Stimulated activated effector memory CD8-positive, alpha-beta T cell treated with anti-CD3 and anti-CD28 coated beads, Interleukin-12 subunit alpha, Interleukin-12 subunit beta, amount 100 ng/mL, for 72 hours (primary cell): Measurements from ENCODE around the gene PNKD.

Experiments used
- ATAC-seq: fragments of 150-1000 bp; cut with Tn5 transposase; 2 replicates; pipeline ENCODE4 v1.10.0; 2021
- DNase-seq, 2 donors: peaks; one replicate each; pipeline ENCODE4 v3.0.0; 2021 to 2022; ENCODE audit warnings: low spot score in 2 of 2
- H3K27ac Mint-ChIP-seq: one replicate; pipeline ENCODE4 v1.8.0; 2022; ENCODE audit warnings: mild to moderate bottlenecking, mixed read lengths
- H3K36me3 Mint-ChIP-seq: one replicate; pipeline ENCODE4 v1.8.0; 2022; ENCODE audit warnings: mild to moderate bottlenecking, mixed read lengths
- H3K4me1 Mint-ChIP-seq: one replicate; pipeline ENCODE4 v1.8.0; 2022; ENCODE audit warnings: mixed read lengths
- H3K4me3 Mint-ChIP-seq: one replicate; pipeline ENCODE4 v1.8.0; 2022; ENCODE audit warnings: mild to moderate bottlenecking, mixed read lengths
- H3K9me3 Mint-ChIP-seq: one replicate; pipeline ENCODE4 v1.8.0; 2022; ENCODE audit warnings: mixed read lengths

The PNKD gene

GRCh38 chr2:218244665-218245064 lies 25.7 kb upstream of the PNKD start:
- Mint-ChIP-seq H3K27ac (peak overlapping the region; percentile 79), H3K4me3 (no peak overlapping the region), H3K4me1 (peaks cover 14% of the 10 kb centered on the region), H3K36me3 (peaks cover 100% of the 10 kb centered on the region), H3K9me3 (no peaks in the 10 kb centered on the region)
- DNase-seq: no peak
- ATAC-seq: no peak

GRCh38 chr2:218245214-218245613 lies 25.1 kb upstream of the PNKD start:
- DNase-seq (no peak), ATAC-seq (no peak)
- Mint-ChIP-seq H3K36me3 (peaks cover 100% of the 10 kb centered on the region), H3K9me3 (no peaks in the 10 kb centered on the region), H3K27ac (peak overlapping the region; percentile 79), H3K4me3 (no peak overlapping the region), H3K4me1 (peaks cover 14% of the 10 kb centered on the region)

- Mint-ChIP-seq H3K36me3 (peaks cover 100% of the 10 kb centered on the region), H3K27ac (peak overlapping the region; percentile 72), H3K4me3 (no peak overlapping the region), H3K9me3 (no peaks in the 10 kb centered on the region), H3K4me1 (peaks cover 22% of the 10 kb centered on the region)
- no peak for ATAC-seq
- DNase-seq: no peak
These were observed 20.6 kb upstream of the PNKD start for GRCh38 chr2:218249691-218250090.

GRCh38 chr2:218252509-218253231 lies 17.6 kb upstream of the PNKD start:
- DNase-seq (no peak), ATAC-seq (peak; percentile 56)
- Mint-ChIP-seq H3K4me1 (peaks cover 38% of the 10 kb centered on the region), H3K36me3 (peaks cover 100% of the 10 kb centered on the region), H3K4me3 (no peak overlapping the region), H3K9me3 (no peaks in the 10 kb centered on the region), H3K27ac (peak overlapping the region; percentile 84)

- H3K9me3 Mint-ChIP-seq: no peaks in the 10 kb centered on the region
- ATAC-seq: no peak
These were observed 17.1 kb upstream of the PNKD start for GRCh38 chr2:218253232-218253625.

GRCh38 chr2:218255446-218255845 lies 14.9 kb upstream of the PNKD start:
- ATAC-seq: peak; percentile 60
- no peak overlapping the region for H3K4me3 Mint-ChIP-seq
- H3K9me3 Mint-ChIP-seq: no peaks in the 10 kb centered on the region
- peak overlapping the region; percentile 66 for H3K27ac Mint-ChIP-seq
- no peak for DNase-seq
- peaks cover 53% of the 10 kb centered on the region for H3K4me1 Mint-ChIP-seq
- H3K36me3 Mint-ChIP-seq: peaks cover 90% of the 10 kb centered on the region

More at GRCh38 chr2:218253232-218253625, 17.1 kb upstream of the PNKD start:
- peaks cover 41% of the 10 kb centered on the region for H3K4me1 Mint-ChIP-seq
- DNase-seq: no peak
- no peak overlapping the region for H3K4me3 Mint-ChIP-seq
- peaks cover 98% of the 10 kb centered on the region for H3K36me3 Mint-ChIP-seq
- H3K27ac Mint-ChIP-seq: peak overlapping the region; percentile 84

- H3K36me3 Mint-ChIP-seq: peaks cover 84% of the 10 kb centered on the region
- H3K4me1 Mint-ChIP-seq: peaks cover 61% of the 10 kb centered on the region
- no peak overlapping the region for H3K4me3 Mint-ChIP-seq
- H3K27ac Mint-ChIP-seq: peak overlapping the region; percentile 87
- ATAC-seq (no peak), DNase-seq (no peak)
- no peaks in the 10 kb centered on the region for H3K9me3 Mint-ChIP-seq
These were observed 13.5 kb upstream of the PNKD start for GRCh38 chr2:218256612-218257350.

- DNase-seq (peak; percentile 61 to 86), ATAC-seq (peak; percentile 79)
- H3K27ac Mint-ChIP-seq: peak overlapping the region; percentile 87
- peaks cover 59% of the 10 kb centered on the region for H3K4me1 Mint-ChIP-seq
- peaks cover 80% of the 10 kb centered on the region for H3K36me3 Mint-ChIP-seq
- no peaks in the 10 kb centered on the region for H3K9me3 Mint-ChIP-seq
- peak overlapping the region; percentile 25 for H3K4me3 Mint-ChIP-seq
These were observed 12.8 kb upstream of the PNKD start for GRCh38 chr2:218257390-218257981.

- H3K36me3 Mint-ChIP-seq: peaks cover 71% of the 10 kb centered on the region
- peaks cover 49% of the 10 kb centered on the region for H3K4me1 Mint-ChIP-seq
- H3K4me3 Mint-ChIP-seq: no peak overlapping the region
- ATAC-seq (no peak), DNase-seq (no peak)
- peak overlapping the region; percentile 53 for H3K27ac Mint-ChIP-seq
- H3K9me3 Mint-ChIP-seq: no peaks in the 10 kb centered on the region
These were observed 11.0 kb upstream of the PNKD start for GRCh38 chr2:218259099-218259961.

- peaks cover 43% of the 10 kb centered on the region for H3K4me1 Mint-ChIP-seq
- no peak overlapping the region for H3K4me3 Mint-ChIP-seq
- H3K27ac Mint-ChIP-seq: peak overlapping the region; percentile 53
- peaks cover 71% of the 10 kb centered on the region for H3K36me3 Mint-ChIP-seq
- H3K9me3 Mint-ChIP-seq: no peaks in the 10 kb centered on the region
- ATAC-seq: no peak
- DNase-seq: no peak
These were observed 10.2 kb upstream of the PNKD start for GRCh38 chr2:218260166-218260565.

GRCh38 chr2:218260742-218261422 lies 9.4 kb upstream of the PNKD start, which contains the start of gene GPBAR1:
Gene GPBAR1 (plus strand): TSS chr2:218261015. CDS start chr2:218262725, 1,710 bp downstream.
- Mint-ChIP-seq H3K36me3 (peaks cover 71% of the 10 kb centered on the region), H3K9me3 (no peaks in the 10 kb centered on the region), H3K27ac (peak within 1 kb of the TSS; percentile 53), H3K4me1 (peaks cover 41% of the 10 kb centered on the region), H3K4me3 (no peak within 1 kb of the TSS)
- ATAC-seq (no peak), DNase-seq (no peak)

- H3K9me3 Mint-ChIP-seq: no peaks in the 10 kb centered on the region
- peaks cover 71% of the 10 kb centered on the region for H3K36me3 Mint-ChIP-seq
- H3K27ac Mint-ChIP-seq: peak overlapping the region; percentile 48
- no peak overlapping the region for H3K4me3 Mint-ChIP-seq
- ATAC-seq: no peak
- DNase-seq: no peak
- peaks cover 46% of the 10 kb centered on the region for H3K4me1 Mint-ChIP-seq
These were observed 8.7 kb upstream of the PNKD start for GRCh38 chr2:218261423-218262236.

GRCh38 chr2:218262237-218262600 lies 8.1 kb upstream of the PNKD start:
- Mint-ChIP-seq H3K36me3 (peaks cover 71% of the 10 kb centered on the region), H3K9me3 (no peaks in the 10 kb centered on the region), H3K4me3 (no peak overlapping the region), H3K27ac (no peak overlapping the region), H3K4me1 (peaks cover 48% of the 10 kb centered on the region)
- DNase-seq (no peak), ATAC-seq (no peak)
